Stimulated activated CD8-positive, alpha-beta memory T cell treated with anti-CD3 and anti-CD28 coated beads, Interleukin-4, amount 100 ng/mL, for 48 hours (primary cell): ENCODE data around the gene FCGR3B.
"Not testable (repeated sequence)": the region's sequence is repeated elsewhere in the genome, so short reads cannot be mapped to it uniquely, and the experiment has no call there.

ENCODE experiments used
- DNase-seq: peaks from one replicate; pipeline ENCODE4 v3.0.0-alpha.2; 2020

Gene FCGR3B

GRCh38 chr1:161605024-161605423 lies 26.0 kb downstream of the FCGR3B start:
- not testable (repeated sequence) for DNase-seq

- not testable (repeated sequence) for DNase-seq
Measured at GRCh38 chr1:161597077-161597476, 33.9 kb downstream of the FCGR3B start.

- DNase-seq: not testable (repeated sequence)
Measured at GRCh38 chr1:161595583-161595982, 35.4 kb downstream of the FCGR3B start.

DNA sequence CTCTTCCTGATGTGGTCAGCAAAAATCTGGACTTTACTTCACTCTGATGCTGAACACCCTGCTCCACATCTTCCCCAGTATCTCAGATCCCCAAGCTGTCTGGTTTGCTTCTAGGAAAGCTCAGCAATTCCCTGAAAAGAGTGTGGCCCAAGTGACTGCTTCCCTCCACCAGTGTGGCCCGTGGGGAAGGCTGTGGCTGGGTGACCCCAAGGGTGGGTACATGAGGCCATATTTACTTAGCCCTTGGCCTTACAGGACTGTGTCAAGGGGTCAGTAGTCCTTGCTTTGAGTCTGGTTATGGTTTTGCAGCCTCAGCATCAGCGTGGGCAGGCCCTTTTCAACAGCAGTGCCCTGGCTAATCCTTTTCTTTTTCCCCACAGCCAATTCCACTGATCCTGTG lies 35.8 kb downstream of the FCGR3B start:
- not testable (repeated sequence) for DNase-seq

- DNase-seq: not testable (repeated sequence)
Measured at GRCh38 chr1:161594269-161594984, 36.5 kb downstream of the FCGR3B start.

DNA sequence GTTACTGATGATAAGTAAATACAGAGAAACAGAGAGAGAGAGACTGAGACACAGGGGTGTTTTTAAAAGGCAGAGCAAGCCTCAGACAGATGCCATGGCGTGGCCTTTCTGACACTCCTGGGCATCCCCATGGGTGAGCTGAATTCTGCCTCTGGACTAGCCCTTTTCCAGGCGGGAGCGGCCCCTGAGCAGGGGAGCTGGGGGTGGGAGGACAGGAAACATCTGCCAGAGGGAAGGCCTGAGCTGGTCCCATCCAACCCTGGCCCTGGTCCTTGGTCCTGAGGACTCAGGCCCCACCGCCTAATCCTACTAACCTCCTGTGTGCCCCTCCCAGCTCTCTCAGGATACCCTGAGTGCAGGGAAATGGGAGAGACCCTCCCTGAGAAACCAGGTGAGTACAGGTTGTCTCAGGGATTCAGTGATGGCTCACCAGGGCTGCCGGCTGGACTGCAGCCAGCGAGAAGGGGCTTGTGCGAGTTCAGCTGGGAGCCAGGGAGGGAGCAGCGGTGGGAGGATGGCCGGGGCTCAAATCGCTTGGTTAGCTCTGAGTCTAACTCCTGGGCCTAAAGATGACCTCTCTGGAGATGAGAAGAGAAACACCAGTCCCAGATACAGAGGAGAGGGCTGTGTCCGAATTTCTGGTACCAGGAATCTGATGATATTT lies 37.8 kb downstream of the FCGR3B start:
- not testable (repeated sequence) for DNase-seq

DNA sequence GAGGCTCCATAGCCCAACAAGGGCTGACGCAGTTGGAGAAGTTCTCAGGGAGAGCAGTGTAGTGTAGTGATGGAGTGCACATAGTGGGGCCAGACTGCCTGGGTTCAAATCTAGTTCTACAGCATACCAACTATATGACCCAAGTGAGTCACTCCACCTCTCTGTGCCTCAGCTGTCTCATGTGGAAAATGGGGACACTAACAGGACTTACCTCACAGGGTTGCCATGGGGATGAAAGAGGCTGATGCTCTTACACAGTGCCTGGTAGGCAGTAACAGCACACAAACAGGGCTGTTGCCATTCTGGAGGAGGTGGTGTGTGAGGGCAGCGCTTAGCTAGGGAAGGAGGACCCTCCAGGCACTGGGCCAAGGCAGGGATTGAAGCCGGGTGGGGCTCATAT lies 38.4 kb downstream of the FCGR3B start:
- DNase-seq: not testable (repeated sequence)

DNA sequence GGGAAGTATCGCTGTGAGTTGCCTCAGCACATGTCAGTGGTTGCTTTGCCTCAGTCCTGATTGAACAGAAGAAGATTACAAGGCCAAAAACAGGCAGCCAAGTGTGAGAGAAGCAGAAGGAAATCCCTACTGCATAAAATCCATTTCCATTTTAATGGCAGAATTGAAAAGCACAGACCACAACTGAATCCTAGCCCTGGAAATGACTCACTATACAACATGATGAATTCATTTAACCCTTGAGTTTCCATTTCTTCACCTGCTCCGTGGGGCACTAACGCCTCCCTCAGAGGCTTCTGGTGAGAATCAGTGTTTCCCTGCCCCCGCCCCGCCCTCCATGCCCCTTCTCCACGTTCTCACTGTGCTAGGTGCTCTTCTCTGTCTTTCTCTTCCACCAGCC lies 41.1 kb downstream of the FCGR3B start:
- DNase-seq: not testable (repeated sequence)

GRCh38 chr1:161589365-161589764 lies 41.6 kb downstream of the FCGR3B start:
- DNase-seq: not testable (repeated sequence)

DNA sequence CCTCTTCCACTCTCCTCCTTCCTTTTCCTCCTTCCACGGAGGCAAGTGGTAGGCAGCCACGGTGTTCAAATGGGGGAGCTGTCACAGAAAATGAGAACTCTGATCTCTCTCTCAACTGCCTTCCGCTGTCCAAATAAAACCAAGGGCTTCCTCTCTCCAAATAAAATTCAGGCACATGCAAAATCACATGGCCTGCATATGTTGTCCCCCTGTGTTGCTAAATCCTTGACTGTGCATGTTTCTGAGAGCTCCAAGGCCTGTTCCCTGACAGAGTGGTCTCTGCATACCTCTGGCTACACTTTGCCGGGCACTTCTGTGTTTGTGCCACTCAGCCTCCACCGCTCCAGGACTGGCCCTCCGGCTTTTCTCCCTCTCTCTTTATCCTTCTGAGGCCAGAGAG lies 42.4 kb downstream of the FCGR3B start:
- DNase-seq: not testable (repeated sequence)

- DNase-seq: not testable (repeated sequence)
Measured at GRCh38 chr1:161582882-161583281, 48.1 kb downstream of the FCGR3B start.

DNA sequence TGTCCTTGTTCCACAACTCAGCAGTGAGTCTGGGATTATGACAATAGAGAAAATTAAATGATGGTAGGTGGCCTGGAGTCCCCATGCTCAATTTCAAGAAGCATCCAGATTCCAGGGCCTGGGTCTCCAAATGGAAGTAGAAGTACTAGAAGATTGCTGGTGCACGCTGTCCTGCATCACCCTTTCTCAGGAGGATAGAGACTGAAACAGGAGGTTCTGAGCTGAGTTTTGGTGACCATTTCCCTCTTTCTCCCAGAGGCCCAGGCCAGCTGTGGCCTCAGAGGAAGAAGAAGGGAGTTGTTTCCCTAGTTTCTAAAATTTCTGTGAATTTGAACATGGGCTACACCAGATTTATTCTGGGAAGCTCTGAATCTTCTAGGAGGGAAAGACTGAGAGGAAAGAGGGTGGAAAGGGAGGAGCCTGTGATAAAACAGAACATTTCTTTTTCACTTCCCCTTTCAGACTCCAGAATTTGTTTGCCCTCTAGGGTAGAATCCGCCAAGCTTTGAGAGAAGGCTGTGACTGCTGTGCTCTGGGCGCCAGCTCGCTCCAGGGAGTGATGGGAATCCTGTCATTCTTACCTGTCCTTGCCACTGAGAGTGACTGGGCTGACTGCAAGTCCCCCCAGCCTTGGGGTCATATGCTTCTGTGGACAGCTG lies 50.0 kb downstream of the FCGR3B start:
- not testable (repeated sequence) for DNase-seq

DNA sequence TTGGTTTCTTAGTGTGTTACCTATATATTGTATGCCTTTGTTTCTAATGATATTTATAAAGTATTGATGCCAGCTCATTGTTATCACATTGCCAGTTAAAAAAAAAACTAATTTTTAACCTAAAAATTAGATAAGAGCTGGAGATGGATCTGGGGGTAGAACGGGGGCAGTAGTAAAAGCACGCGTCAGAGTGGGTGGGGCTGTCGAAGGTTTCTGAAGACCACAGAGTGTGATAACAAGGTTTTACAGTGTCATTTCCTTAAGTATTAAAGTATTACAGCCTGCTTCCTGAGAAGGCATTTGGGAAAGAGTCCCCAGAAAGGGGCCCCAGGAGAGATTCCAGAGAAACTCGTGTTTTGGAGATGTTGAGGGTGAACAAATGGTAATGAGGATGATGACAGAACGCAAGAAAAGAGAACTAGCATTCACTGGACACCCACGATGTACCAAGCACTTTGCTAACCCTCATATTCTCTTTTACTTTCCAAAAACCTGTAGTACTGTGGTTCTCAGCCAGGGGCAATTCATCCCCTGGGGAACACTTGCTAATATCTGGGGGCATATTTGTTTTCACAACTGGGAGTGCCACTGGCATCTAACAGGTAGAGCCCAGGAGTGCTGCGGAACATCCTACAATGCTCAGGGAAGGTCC lies 51.0 kb downstream of the FCGR3B start:
- DNase-seq: not testable (repeated sequence)

DNA sequence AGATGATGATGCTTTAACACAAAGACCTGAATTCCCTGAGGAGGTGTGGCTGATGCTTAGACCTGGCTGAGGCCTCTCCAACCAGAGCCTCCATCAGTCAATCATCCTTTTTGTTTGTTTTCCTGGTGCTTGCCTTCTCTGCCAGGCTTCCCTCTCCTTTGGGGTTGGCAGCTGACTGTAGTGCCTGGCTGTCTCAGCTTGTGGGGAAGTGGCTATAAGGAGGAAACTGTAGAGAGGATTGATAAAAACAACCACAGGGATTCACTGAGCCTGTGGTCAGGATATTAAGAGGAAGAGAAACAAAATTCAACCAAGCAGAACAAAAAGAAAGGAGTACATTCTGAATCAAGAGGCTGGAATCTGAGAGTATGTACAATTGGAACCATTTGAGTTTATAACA lies 54.3 kb downstream of the FCGR3B start:
- not testable (repeated sequence) for DNase-seq
